ENCODE measurements around the gene DAB2IP. TPM values are rescaled to one million over a fixed set of nuclear protein-coding genes. Genes with fewer than 3 reads are reported as not detected.

Gene DAB2IP
- polyA plus RNA-seq, 1 donor (not counting 4 experiments of a cell fraction or from before 2014, with no cell fraction given): 28.6 TPM

DNA sequence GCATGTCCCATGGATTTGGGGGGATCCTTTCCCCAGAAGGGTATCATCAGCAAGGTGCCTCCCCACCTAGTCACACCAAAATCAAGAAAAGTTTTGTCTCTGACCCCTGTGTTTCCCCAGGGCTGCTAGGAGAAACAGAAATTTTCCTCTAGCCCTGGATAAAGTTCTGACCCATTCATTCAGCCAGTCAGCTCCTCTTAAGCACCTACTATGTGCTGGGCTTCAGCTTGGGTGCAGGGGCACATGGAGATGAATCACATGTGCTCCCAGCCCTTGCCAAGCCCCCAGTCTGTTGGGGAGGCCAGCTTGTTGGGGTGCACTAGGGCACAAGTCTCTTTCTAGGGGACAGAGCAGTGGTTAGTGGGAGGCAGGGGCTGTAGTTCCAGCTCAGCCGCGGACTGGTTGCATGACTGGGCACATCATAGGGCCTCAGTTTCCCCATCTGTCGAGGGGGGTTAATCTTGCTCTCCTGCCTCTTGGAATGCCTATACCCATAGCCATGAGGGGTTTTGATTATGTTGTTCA is 3.9 kb downstream of the DAB2IP start:
- DNase-seq (ENCODE audit: low read depth, low spot score) (no peak), FAIRE-seq (no peak)
- peaks cover 60% of the 10 kb centered on the region for H3K27me3 ChIP-seq (ENCODE audit: control insufficient read depth, extremely low read depth, insufficient read depth, low read length)
- H3K4me2 ChIP-seq (ENCODE audit: control insufficient read depth, extremely low read depth, insufficient read depth, low read depth, low read length): no peak overlapping the region
- no peak overlapping the region for H3K4me3 ChIP-seq (ENCODE audit: control insufficient read depth in 2 of 3, extremely low read depth in 1 of 3, insufficient read depth in 2 of 3, low read depth in 1 of 3, low read length in 3 of 3)
- no peak overlapping the region for H2AFZ ChIP-seq (ENCODE audit: control insufficient read depth, low read length)
- H3K36me3 ChIP-seq (ENCODE audit: control insufficient read depth in 2 of 2, extremely low read depth in 1 of 2, insufficient read depth in 2 of 2, low read length in 2 of 2): no peaks in the 10 kb centered on the region
- dilution Hi-C loops (cut with MboI; ENCODE audit: extremely low pct_ligation_motif_present, low sequenced_read_pairs): no loop called here
- H3K9me1 ChIP-seq (ENCODE audit: control insufficient read depth, extremely low read depth, insufficient read depth, low read length): no peaks in the 10 kb centered on the region
- H4K20me1 ChIP-seq (ENCODE audit: control insufficient read depth, extremely low read depth, insufficient read depth, low read length): no peaks in the 10 kb centered on the region
- H3K79me2 ChIP-seq (ENCODE audit: control insufficient read depth, insufficient read depth, low read length): no peaks in the 10 kb centered on the region
- H3K9ac ChIP-seq (ENCODE audit: control insufficient read depth, extremely low read depth, insufficient read depth, low read length): no peak overlapping the region
- H3K4me1 ChIP-seq (ENCODE audit: control insufficient read depth, extremely low read depth, insufficient read depth, low read length): peaks cover 9% of the 10 kb centered on the region
- no peaks in the 10 kb centered on the region for H3K9me3 ChIP-seq (ENCODE audit: control insufficient read depth, low read depth, low read length)
- TF ChIP-seq, protein P1, sequence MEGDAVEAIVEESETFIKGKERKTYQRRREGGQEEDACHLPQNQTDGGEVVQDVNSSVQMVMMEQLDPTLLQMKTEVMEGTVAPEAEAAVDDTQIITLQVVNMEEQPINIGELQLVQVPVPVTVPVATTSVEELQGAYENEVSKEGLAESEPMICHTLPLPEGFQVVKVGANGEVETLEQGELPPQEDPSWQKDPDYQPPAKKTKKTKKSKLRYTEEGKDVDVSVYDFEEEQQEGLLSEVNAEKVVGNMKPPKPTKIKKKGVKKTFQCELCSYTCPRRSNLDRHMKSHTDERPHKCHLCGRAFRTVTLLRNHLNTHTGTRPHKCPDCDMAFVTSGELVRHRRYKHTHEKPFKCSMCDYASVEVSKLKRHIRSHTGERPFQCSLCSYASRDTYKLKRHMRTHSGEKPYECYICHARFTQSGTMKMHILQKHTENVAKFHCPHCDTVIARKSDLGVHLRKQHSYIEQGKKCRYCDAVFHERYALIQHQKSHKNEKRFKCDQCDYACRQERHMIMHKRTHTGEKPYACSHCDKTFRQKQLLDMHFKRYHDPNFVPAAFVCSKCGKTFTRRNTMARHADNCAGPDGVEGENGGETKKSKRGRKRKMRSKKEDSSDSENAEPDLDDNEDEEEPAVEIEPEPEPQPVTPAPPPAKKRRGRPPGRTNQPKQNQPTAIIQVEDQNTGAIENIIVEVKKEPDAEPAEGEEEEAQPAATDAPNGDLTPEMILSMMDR (optimal IDR thresholded peaks at IDR 0.05 in 1 of 3, IDR thresholded peaks at IDR 0.05 in 1 of 3, conservative IDR thresholded peaks at IDR 0.05 in 1 of 3; ENCODE audit: extremely low read depth in 1 of 3, insufficient read depth in 2 of 3, low read length in 3 of 3): no peak
- TF ChIP-seq EZH2 (IDR thresholded peaks at IDR 0.05; ENCODE audit: low read length): no peak
- no peak overlapping the region for H3K27ac ChIP-seq (ENCODE audit: control insufficient read depth, insufficient read depth, low read length)

DNA sequence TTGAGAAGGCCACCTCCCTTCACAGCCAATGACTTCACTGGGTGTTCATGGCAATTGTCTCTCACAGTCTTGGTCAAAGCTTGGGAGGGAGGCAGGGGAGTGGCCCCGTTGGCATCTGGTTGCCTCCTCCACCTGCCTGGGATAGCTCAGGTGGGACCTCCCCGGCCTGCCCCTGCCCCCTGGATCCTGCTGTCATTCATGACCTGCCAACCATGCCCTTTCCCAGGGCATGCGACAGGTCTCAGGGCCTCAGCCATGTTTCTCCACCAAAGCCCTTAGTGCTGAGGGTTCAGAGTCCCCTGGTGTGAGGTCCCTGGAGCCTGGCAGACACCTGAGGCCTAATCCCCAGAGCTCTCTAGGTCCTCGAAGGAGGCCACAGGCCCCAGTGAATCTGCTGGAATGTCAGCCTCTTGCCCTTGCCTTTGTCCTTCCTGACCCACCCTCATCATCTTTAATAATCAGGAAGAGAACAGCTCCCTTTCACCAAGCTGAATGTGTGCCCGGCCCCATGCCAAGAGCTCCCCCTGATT is 5.6 kb downstream of the DAB2IP start:
- Histone ChIP-seq H3K4me2 (ENCODE audit: control insufficient read depth, extremely low read depth, insufficient read depth, low read depth, low read length) (no peak overlapping the region), H3K4me1 (ENCODE audit: control insufficient read depth, extremely low read depth, insufficient read depth, low read length) (peaks cover 2% of the 10 kb centered on the region), H3K4me3 (ENCODE audit: control insufficient read depth in 2 of 3, extremely low read depth in 1 of 3, insufficient read depth in 2 of 3, low read depth in 1 of 3, low read length in 3 of 3) (no peak overlapping the region), H4K20me1 (ENCODE audit: control insufficient read depth, extremely low read depth, insufficient read depth, low read length) (no peaks in the 10 kb centered on the region), H3K9me1 (ENCODE audit: control insufficient read depth, extremely low read depth, insufficient read depth, low read length) (no peaks in the 10 kb centered on the region), H3K27ac (ENCODE audit: control insufficient read depth, insufficient read depth, low read length) (no peak overlapping the region), H3K27me3 (ENCODE audit: control insufficient read depth, extremely low read depth, insufficient read depth, low read length) (peaks cover 43% of the 10 kb centered on the region), H3K79me2 (ENCODE audit: control insufficient read depth, insufficient read depth, low read length) (no peaks in the 10 kb centered on the region), H3K9me3 (ENCODE audit: control insufficient read depth, low read depth, low read length) (no peaks in the 10 kb centered on the region), H2AFZ (ENCODE audit: control insufficient read depth, low read length) (no peak overlapping the region), H3K36me3 (ENCODE audit: control insufficient read depth in 2 of 2, extremely low read depth in 1 of 2, insufficient read depth in 2 of 2, low read length in 2 of 2) (no peaks in the 10 kb centered on the region), H3K9ac (ENCODE audit: control insufficient read depth, extremely low read depth, insufficient read depth, low read length) (no peak overlapping the region)
- TF ChIP-seq, protein P1 (optimal IDR thresholded peaks at IDR 0.05 in 1 of 3, IDR thresholded peaks at IDR 0.05 in 1 of 3, conservative IDR thresholded peaks at IDR 0.05 in 1 of 3; ENCODE audit: extremely low read depth in 1 of 3, insufficient read depth in 2 of 3, low read length in 3 of 3): no peak
- TF ChIP-seq EZH2 (IDR thresholded peaks at IDR 0.05; ENCODE audit: low read length): no peak
- dilution Hi-C loops (cut with MboI; ENCODE audit: extremely low pct_ligation_motif_present, low sequenced_read_pairs): no loop called here
- FAIRE-seq (no peak), DNase-seq (ENCODE audit: low read depth, low spot score) (no peak)
